Medulla oblongata (tissue), 1 donor: ENCODE data around the gene FNIP2.
"Not testable (repeated sequence)": the region's sequence is repeated elsewhere in the genome, so short reads cannot be mapped to it uniquely, and the experiment has no call there.

Experiments used
- DNase-seq: peaks from one replicate; pipeline ENCODE4 v3.0.0-alpha.2; 2015; ENCODE audit errors: extremely low spot score

Gene FNIP2

GRCh38 chr4:158956918-158957317, 188.1 kb downstream of the FNIP2 start:
- DNase-seq: not testable (repeated sequence)
